Activated CD8-positive, alpha-beta memory T cell treated with anti-CD3 and anti-CD28 coated beads for 1 hour (primary cell): ENCODE data around the gene CISD1.
"Not testable (repeated sequence)": the region's sequence is repeated elsewhere in the genome, so short reads cannot be mapped to it uniquely, and the experiment has no call there.

ENCODE experiments used
- DNase-seq, 2 donors: peaks; one replicate each; pipeline ENCODE4 v3.0.0-alpha.2; 2020; ENCODE audit warnings: low read depth in 1 of 2; ENCODE audit errors: extremely low read depth in 1 of 2

CISD1 gene

GRCh38 chr10:58268946-58269781 lies at the start of gene CISD1:
Gene CISD1 (plus strand): TSS chr10:58269162. CDS start chr10:58269274, 112 bp downstream.
- DNase-seq = peak; percentile 84 to 88

GRCh38 chr10:58219875-58220274 lies 49.1 kb upstream of the CISD1 start:
- DNase-seq = no peak

DNA sequence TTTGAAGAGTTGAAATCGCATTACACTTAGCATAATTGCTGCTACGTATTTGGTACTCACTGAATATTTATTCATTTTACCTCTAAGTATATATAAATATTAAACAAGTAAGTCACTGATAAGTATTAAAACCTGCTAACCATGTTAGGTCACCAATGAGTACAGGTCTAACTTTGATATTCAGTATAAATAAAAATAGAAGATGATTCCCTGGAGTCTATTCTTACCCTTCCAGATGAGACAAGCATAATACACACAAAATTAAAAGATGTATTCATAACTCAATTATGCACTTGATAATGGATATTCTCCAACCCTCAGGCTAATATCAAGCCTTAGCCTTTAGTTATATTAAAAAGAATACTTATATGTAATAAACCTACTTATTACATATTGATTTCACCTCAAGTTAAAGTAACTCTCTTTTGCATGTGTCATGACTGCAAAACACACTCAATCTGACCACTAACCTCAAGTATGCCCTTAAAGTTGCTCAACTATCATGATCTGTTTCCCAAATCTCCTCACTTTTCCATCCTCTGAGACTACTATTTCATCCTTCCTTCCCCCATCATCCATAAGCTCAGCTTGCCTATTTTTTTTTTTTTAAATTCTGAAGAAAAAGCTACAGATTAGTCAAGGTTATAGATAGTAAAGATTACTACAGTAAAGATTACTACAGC lies 48.1 kb upstream of the CISD1 start:
- no peak for DNase-seq

DNA sequence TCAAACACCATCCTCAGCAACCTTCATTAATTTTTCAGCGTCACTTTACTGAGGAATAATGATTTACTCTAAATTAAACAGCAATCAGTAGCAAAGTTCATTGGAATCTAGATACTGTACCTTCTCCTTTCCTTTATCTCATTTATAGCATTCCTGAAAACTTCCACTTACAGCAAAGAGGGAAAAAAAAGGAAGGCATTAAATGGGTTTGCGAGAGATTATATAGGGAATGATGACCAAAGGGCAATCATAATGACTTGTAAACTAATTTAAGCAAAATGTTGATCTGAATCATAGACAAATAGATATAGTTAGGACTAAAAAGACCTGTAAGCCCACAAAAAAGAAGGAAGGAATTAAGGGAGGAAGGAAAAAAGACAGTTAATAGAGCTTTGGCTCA lies 43.3 kb upstream of the CISD1 start:
- DNase-seq = no peak

- DNase-seq = not testable (repeated sequence)
These were observed 39.1 kb upstream of the CISD1 start for GRCh38 chr10:58229856-58230255.

DNA sequence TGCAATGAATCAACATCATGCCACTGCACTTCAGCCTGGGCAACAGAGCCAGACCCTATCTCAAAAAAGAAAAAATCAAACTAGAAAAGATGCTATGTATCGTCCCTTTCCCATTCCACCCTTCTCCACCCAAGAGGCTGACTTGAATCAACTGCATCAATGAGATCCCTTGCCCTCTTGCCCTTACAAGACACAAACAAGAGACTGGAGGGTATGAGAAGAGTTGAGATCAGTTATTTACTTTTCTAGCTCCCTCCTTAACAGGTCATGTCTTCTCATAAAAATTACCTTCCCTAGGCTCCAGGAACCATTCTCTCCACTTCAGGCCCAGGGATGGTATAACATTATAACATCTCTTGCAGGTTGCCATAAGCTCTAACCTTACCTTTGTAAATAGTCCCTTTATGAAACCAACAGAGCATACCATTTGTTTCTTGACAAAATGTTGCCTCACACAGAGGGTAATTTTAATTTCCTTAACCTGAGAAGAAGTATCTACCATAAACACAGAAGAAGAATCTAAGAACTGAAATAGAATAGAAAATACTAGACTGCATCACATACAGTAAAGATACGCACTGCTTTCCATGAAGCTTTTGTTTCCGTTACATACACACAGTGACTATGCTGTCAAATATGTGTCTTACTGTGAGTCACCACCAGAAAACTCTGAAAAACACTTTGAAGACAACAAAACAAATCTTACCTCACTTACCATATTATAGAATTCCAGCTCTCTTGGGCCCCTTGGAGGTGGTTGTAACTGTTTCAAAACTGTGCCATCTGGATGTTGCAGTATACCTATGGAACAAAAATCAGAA lies 31.7 kb upstream of the CISD1 start:
- no peak for DNase-seq

GRCh38 chr10:58239561-58240169 lies 29.3 kb upstream of the CISD1 start:
- DNase-seq = no peak

DNA sequence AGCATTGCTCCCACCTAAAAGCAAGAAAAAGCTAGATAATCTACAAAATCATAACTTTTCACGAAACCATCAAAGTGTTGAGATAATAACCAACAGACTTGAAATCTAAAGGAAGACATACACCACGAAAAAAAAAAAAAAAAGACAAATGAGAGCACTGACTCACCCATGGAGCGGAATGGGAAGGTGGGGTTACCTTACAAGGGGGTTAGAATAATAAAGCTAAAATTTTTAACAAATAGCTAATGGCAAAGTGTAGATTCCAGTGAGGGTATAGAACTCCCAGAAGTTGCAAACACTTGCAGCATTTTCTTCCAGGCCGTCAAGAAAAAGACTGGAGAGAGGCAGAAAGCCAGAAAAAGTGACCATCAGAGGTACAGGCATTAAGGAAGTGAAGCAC lies 28.4 kb upstream of the CISD1 start:
- DNase-seq = no peak

- no peak for DNase-seq
These were observed 27.6 kb upstream of the CISD1 start for GRCh38 chr10:58241346-58241745.

DNA sequence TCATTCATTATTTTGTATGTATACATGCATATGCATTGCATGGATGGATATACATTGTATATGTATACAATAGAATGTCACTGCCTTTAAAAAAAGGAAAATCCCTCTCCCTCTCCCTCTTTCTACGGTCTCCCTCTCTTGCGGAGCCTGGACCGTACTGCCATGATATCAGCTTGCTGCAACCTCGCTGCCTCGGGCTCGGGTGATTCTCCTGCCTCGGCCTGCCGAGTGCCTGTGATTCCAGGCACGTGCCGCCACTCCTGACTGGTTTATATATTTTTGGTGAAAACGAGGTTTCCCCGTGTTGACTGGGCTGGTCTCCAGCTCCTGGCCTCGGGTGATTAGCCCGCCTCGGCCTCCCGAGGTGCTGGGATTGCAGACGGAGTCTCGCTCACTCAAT lies 25.7 kb upstream of the CISD1 start:
- no peak for DNase-seq

GRCh38 chr10:58243801-58244200 lies 25.2 kb upstream of the CISD1 start:
- not testable (repeated sequence) for DNase-seq

DNA sequence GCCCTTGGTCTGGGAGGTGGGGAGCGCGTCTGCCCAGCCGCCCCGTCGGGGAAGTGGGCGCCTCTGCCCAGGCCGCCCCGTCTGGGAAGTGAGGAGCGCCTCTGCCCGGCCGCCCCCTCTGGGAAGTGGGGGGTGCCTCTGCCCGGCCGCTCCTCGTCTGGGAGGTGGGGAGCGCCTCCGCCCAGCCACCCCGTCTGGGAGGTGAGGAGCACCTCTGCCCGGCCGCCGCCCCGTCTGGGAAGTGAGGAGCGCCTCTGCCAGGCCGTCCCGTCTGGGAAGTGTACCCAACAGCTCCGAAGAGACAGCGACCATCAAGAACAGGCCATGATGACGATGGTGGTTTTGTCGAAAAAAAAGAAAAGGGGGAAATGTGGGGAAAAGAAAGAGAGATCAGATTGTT lies 24.7 kb upstream of the CISD1 start:
- not testable (repeated sequence) for DNase-seq

DNA sequence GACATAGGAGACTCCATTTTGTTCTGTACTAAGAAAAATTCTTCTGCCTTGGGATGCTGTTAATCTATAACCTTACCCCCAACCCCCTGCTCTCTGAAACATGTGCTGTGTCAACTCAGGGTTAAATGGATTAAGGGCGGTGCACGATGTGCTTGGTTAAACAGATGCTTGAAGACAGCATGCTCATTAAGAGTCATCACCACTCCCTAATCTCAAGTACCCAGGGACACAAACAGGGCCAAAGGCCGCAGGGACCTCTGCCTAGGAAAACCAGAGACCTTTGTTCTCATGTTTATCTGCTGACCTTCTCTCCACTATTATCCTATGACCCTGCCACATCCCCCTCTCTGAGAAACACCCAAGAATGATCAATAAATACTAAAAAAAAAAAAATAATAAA lies 24.3 kb upstream of the CISD1 start:
- DNase-seq = not testable (repeated sequence)

- DNase-seq = no peak
These were observed 15.8 kb upstream of the CISD1 start for GRCh38 chr10:58253184-58253583.

DNA sequence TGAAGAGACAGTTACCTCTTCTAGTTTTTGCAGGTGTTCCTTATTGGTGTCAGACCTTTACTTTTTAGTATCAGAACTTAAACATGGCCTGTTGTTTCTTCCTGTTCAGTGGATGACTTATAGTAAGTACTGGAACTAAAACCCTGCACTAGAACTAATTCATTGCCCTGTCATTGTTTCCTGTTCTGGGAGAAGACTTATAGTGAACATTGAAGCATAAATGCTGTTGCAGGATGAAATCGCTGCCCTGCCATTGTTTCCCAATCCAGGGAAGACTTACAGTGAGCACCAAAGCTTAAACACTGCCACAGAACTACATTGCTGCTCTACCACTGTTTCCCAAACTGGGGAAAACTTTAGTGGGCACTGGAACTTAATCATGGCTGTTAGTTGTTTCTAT lies 14.3 kb upstream of the CISD1 start:
- no peak for DNase-seq

GRCh38 chr10:58256013-58256780 lies 12.8 kb upstream of the CISD1 start:
- not testable (repeated sequence) for DNase-seq

DNA sequence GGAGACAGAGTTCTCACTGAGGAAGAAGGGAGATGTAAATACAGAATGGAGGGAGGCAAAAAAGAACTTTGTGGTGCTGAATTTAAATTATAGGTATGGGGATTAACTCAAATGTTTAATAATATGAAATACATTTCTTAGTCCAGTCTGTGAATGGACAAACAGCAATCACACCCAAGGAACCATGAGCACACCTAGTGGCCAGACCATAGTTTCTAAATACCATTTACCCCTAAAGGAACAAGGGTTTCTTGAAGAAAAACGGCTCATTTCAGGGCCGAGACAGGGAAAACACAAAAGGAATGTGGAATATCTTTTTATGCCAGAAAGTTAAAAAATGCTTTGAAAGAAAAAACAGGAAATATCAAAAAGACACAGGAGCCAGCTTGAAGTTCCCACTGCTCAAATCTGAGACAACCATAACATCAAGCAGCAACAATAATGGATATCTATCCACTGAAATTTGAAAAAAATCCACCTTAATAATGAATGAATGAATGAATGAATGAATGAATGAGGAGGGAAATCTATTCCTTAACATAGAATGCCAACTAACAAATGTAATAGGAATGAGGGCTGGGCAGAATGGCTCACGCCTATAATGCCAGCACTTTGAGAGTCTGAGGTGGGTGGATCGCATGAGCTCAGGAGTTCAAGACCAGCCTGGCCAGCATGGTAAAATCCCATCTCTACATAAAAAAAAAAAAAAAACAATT lies 9.8 kb upstream of the CISD1 start:
- DNase-seq = no peak

- DNase-seq = no peak
These were observed 8.6 kb upstream of the CISD1 start for GRCh38 chr10:58260334-58260733.

DNA sequence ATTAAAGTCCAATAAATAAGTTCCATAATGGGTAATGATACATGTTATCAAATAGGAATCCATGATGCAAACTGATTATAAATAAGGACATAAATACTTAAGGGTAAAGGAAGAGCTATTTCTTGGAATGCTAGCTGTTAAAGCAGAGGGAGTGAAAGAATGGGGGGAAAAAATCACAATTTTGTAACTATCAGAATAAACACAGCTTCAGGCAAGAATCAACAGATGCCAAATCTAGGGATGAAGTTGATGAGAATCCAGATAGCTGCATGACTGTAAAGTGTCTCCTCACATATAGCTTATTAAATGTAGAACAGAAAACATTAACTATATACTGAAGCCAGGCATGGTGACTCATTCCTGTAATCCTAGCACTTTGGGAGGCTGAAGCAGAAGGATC lies 6.2 kb upstream of the CISD1 start:
- no peak for DNase-seq

GRCh38 chr10:58264780-58265179 lies 4.2 kb upstream of the CISD1 start:
- DNase-seq = no peak
